ENCODE measurements around the gene MALT1. TPM values are rescaled to one million over a fixed set of nuclear protein-coding genes. Genes with fewer than 3 reads are reported as not detected.

MALT1 gene
- total RNA-seq, 1 donor from 2014 or later, result 11.8 TPM

- DNase-seq (ENCODE audit: missing footprints) (no peak), ATAC-seq (no peak)
- intact Hi-C loops (cut with DNase I), result no loop called here
These were observed 43.6 kb downstream of the MALT1 start for GRCh38 chr18:58714821-58715220.

- ATAC-seq (no peak), DNase-seq (ENCODE audit: missing footprints) (no peak)
- intact Hi-C loops (cut with DNase I), result no loop called here
These were observed 44.3 kb downstream of the MALT1 start for GRCh38 chr18:58715540-58715939.

GRCh38 chr18:58716060-58716756, 44.9 kb downstream of the MALT1 start:
- ATAC-seq (no peak), DNase-seq (ENCODE audit: missing footprints) (no peak)
- intact Hi-C loops (cut with DNase I), result no loop called here

DNA sequence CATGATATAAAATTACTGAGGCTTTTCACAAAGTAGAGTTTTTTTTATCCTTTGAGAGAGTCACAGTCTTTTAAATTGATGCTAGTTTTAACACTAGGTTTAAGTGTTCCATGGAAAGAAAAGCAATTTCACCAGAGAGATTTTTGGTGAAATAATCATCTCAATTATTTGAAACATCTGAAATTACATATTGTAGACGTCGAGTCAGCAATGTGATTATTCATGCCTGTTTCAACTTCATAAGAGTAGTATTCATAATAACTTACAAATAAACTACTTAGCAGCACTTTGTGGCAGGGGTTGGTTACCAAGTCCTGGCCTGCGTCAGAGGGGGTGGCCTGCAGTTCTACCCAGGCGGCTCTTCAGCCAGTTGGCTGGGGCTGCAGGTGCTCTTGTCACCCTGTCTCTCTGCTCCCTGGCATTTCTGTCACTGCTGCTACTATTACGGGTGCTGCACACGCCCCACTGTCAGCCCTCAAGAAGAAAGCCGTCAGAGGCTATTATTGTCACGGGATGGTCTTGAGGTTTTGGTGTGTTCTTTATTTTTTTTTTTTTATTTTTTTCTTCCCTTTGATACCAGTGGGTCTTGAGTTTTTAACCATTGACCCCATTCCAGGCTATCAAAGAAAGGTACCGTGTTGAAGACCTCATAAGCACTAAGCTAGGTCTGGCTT, 50.4 kb downstream of the MALT1 start:
- intact Hi-C loops (cut with DNase I), result no loop called here
- no peak for DNase-seq (ENCODE audit: missing footprints)
- ATAC-seq, result peak; percentile 95

GRCh38 chr18:58723810-58724602, 52.7 kb downstream of the MALT1 start:
- ATAC-seq (peak; percentile 67), DNase-seq (ENCODE audit: missing footprints) (no peak)
- intact Hi-C loops (cut with DNase I), result no loop called here

GRCh38 chr18:58726671-58727070, 55.4 kb downstream of the MALT1 start:
- intact Hi-C loops (cut with DNase I), result loop anchor here (5.0 kb wide), 1 partner anchor 36 kb away; no protein-coding TSS in a partner anchor
- DNase-seq (ENCODE audit: missing footprints) (no peak), ATAC-seq (no peak)

GRCh38 chr18:58727776-58728500, 56.7 kb downstream of the MALT1 start:
- ATAC-seq, result peak; percentile 70
- intact Hi-C loops (cut with DNase I), result loop anchor here (5.0 kb wide), 1 partner anchor 34 kb away; no protein-coding TSS in a partner anchor
- DNase-seq (ENCODE audit: missing footprints), result no peak

DNA sequence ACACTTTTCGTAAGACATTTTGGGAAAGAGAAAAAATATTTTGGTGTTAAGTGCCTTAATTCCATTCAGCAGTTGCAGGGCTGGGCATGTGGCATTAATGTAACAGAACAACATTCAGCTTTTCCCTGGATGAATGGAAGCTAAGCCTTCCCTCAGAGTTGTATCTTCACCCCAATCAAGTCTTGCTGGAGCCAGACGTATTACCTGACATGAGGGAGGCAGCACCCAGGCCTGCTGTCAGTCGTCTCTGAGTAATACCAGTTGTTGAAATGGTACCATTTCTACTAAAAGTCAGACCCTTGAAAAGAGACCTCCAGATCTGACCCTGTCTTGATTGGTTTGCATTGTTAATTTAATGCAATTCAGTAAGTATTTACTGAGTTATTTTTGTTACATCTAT, 57.5 kb downstream of the MALT1 start:
- no peak for ATAC-seq
- intact Hi-C loops (cut with DNase I), result loop anchor here (5.0 kb wide), 1 partner anchor 34 kb away; no protein-coding TSS in a partner anchor
- no peak for DNase-seq (ENCODE audit: missing footprints)

DNA sequence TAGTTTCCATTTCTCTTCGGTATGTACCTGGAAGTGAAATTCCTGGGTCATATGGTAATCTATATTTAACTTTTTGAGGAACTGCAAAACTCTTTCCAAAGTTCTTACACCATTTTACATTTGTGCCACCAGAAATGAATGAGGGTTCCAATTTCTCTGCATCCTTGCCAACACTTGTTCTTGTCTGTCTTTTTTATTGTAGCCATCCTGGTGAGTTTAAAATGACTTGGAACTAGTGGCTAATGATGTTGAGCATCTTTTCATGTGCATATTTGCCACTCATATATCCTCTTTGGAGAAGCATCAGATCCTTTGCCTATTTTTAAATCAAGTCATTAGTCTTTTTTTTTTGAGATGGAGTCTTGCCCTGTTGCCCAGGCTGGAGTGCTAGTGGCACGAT, 59.4 kb downstream of the MALT1 start:
- DNase-seq (ENCODE audit: missing footprints) (no peak), ATAC-seq (no peak)
- intact Hi-C loops (cut with DNase I), result no loop called here

DNA sequence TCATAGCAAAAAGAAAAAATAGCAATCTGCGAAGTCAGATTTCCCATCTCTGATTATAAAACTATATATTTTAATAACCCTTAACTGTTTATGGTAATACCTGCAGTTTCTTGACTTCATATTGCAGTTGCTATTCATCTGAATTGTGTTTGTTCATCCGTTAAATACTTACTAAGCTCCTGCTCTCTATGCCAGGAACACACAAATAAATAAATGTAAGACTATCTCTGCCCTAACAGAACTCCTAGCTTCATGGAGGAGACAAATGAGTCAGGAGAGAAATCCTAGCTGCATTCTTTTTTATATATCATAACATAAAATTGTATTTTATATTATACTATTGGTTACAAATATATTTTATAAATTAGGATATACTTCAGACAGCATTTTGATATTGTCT, 61.2 kb downstream of the MALT1 start:
- ATAC-seq, result no peak
- intact Hi-C loops (cut with DNase I), result no loop called here
- DNase-seq (ENCODE audit: missing footprints), result no peak

DNA sequence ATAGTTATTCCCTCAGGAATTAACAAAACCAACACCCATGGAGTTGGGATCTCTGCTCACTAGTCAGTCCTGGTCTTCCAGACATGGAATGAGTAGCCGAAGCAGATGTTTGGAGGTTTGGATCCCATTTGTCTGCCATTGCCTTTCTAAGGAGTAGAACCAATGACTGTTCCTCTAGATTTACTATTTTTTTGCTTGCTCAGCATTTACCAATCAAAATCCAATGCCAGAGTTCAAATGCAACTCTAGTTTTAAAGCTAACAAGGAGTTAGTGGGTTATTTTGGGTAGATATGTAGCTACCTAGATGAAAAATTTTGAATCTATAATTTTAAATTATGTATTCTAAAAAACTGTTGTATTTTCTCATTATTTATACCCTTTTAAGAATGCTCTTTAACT, 62.6 kb downstream of the MALT1 start:
- DNase-seq (ENCODE audit: missing footprints), result no peak
- ATAC-seq, result no peak
- intact Hi-C loops (cut with DNase I), result no loop called here

DNA sequence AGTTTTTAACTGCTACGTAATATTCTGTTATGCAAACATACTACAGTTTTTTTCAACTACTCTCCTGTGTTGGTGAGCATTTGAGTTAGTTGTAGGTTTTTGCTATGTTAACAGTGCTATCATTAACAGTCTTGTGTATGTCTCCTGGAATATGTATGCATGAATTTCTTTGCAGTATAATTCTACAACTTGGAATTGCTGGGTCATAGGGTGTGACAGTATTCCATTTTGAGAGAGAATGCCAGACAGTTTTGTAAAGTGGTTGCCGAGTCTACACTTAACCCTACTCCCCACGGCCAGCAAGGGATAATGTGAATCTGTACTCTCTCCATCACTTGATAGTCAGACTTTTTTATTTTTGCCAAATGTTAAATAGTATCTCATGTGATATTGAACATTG, 67.1 kb downstream of the MALT1 start:
- no peak for ATAC-seq
- no peak for DNase-seq (ENCODE audit: missing footprints)
- intact Hi-C loops (cut with DNase I), result no loop called here

DNA sequence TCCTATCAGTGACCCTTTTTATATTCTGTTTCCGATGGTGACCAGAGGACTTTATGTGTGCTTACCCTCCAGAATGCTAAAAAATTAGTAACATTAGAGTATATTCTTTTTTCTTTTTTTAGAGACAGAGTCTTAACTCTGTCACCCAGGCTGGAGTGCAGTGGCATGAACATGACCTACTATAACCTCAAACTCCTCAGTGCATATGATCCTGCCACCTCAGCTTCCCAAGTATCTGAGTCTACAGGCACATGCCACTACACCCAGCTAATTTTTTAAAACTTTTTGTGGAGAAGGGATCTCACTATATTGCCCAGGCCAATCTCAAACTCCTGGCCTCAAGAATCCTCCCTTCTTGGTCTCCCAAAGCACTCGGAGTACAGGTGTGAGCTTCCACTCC, 74.6 kb downstream of the MALT1 start:
- ATAC-seq (no peak), DNase-seq (ENCODE audit: missing footprints) (no peak)
- intact Hi-C loops (cut with DNase I), result no loop called here

- intact Hi-C loops (cut with DNase I), result no loop called here
- ATAC-seq (no peak), DNase-seq (ENCODE audit: missing footprints) (no peak)
These were observed 77.8 kb downstream of the MALT1 start for GRCh38 chr18:58748899-58749595.

DNA sequence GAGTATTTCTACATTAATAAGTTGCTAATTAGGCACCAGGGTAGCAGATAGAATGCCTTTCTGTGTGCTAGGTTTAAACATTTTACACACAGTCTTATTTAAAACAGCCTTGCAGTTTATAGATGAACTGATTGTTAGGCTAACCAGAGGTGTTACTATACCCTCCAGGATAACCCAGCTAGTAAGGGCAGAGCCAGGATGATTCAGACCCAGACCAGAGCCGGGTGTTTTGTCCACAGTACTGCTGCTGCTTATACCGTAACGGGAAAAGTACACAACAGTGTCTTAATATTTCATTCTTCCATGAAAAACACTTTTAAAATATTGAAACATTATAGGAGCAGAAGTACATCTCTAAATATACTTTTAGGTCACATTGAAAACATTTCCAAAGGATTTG, 82.7 kb downstream of the MALT1 start:
- no peak for DNase-seq (ENCODE audit: missing footprints)
- intact Hi-C loops (cut with DNase I), result no loop called here
- ATAC-seq, result no peak

DNA sequence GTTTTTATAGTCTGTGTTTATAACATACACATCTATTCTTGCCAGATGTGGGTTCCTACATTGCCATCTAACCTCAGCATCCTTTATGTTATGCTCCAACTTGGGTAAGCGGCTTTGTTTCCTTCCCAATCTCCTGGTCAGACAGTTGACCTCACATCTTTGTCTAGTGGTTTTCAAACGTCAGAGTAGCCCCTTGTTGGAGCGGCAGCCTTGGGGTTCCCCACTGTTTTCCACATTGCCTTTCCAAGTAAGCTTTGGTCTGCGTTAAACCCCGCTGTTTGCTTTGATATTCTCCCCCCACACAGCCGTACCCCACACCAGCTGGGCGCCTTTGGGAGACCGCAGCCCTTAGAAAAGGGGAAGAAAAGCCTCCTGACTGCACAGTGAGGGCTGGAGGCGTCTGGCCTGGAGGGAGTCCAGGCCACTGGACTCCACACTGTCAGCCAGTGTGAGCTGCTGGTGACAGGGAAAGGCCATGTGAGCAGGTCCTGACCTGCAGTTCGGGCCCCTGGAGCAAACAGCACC, 83.3 kb downstream of the MALT1 start:
- intact Hi-C loops (cut with DNase I), result no loop called here
- DNase-seq (ENCODE audit: missing footprints) (no peak), ATAC-seq (peak; percentile 83)

GRCh38 chr18:58755304-58756010, 84.2 kb downstream of the MALT1 start:
- intact Hi-C loops (cut with DNase I), result no loop called here
- DNase-seq (ENCODE audit: missing footprints) (no peak), ATAC-seq (peak; percentile 85)

GRCh38 chr18:58756148-58756547, 84.9 kb downstream of the MALT1 start:
- DNase-seq (ENCODE audit: missing footprints) (no peak), ATAC-seq (peak; percentile 1)
- intact Hi-C loops (cut with DNase I), result no loop called here
